Ectodermal cell (in vitro differentiated cells): ENCODE results near the gene MAPK10.

ENCODE experiments used
- H3K27ac ChIP-seq: 2 replicates; pipeline ENCODE4 v1.7.0; 2013; ENCODE audit warnings: mild to moderate bottlenecking, low read depth, low read length; ENCODE audit not compliant: insufficient read depth, poor library complexity, severe bottlenecking
- H3K27me3 ChIP-seq: 2 replicates; pipeline ENCODE4 v1.7.0; 2013; ENCODE audit warnings: mild to moderate bottlenecking, low read length; ENCODE audit not compliant: insufficient read depth, control insufficient read depth, poor library complexity, severe bottlenecking
- H3K36me3 ChIP-seq: one replicate; pipeline ENCODE4 v1.7.0; 2013; ENCODE audit warnings: low read length; ENCODE audit not compliant: control insufficient read depth, insufficient read depth
- H3K4me1 ChIP-seq: one replicate; pipeline ENCODE4 v1.7.0; 2013; ENCODE audit warnings: low read length; ENCODE audit not compliant: control insufficient read depth, insufficient read depth
- H3K4me3 ChIP-seq: 2 replicates; pipeline ENCODE4 v1.7.0; 2013; ENCODE audit warnings: low read depth, low read length, control low read depth; ENCODE audit not compliant: insufficient read depth
- H3K9me3 ChIP-seq: 2 replicates; pipeline ENCODE4 v1.7.0; 2013; ENCODE audit warnings: mild to moderate bottlenecking, low read length, moderate library complexity; ENCODE audit not compliant: control insufficient read depth
- WGBS, 2 experiments: methylation state at CpG; one replicate each; pipeline ENCODE4 v1.1.7; 2013; ENCODE audit warnings: missing lambda C conversion rate in 2 of 2; 5-methylcytosine and 5-hydroxymethylcytosine counted together

The MAPK10 gene

DNA sequence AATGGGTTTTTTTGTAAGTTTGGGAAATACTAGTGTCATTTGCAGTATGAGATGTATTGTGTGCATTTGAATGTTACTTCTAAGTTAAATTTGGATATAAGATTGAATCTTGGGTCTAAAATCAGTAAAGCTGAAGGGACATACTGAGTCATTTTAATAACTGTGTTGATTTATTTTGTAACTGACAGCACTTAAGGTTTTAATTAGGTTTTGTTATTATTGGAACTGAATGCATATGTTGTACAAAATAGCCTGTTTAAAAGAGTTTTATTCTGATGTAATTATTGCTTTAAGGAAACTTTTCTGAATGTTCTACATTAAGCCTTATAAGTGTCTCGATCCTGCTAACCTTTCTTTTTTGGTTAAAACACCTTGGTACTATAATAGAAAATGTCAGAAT is 396.6 kb downstream of the MAPK10 start:
- H3K27me3 ChIP-seq: no peaks in the 10 kb centered on the region
- no CpG with 5 or more reads among the region's 1 CpG for WGBS, 2 experiments
- no peaks in the 10 kb centered on the region for H3K9me3 ChIP-seq
- no peak overlapping the region for H3K27ac ChIP-seq
- H3K4me1 ChIP-seq: no peaks in the 10 kb centered on the region
- H3K4me3 ChIP-seq: no peak overlapping the region
- no peaks in the 10 kb centered on the region for H3K36me3 ChIP-seq

DNA sequence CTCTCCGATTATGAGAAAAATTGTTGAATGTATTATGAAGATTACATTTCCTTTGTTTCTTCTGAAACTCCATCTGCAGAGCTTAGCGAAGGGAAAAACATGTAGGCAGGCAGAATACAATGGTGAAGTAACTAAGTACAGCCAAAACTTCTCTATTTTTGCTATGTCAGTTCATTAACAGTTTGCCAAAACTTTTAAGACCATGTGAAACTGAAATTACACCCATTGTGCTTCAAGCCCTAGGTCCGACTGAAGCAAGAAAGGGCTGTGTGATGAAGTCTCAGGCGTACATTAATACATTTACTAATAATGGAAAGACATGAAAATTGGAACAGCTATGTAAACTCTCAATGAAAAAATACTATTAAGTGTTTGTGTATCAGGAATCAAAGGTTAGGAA is 398.0 kb downstream of the MAPK10 start:
- Histone ChIP-seq H3K27me3 (no peaks in the 10 kb centered on the region), H3K9me3 (no peaks in the 10 kb centered on the region), H3K36me3 (no peaks in the 10 kb centered on the region), H3K27ac (no peak overlapping the region), H3K4me1 (no peaks in the 10 kb centered on the region), H3K4me3 (no peak overlapping the region)
- WGBS, 2 experiments: 100% methylated on average over 1 to 2 of the region's 4 CpGs

DNA sequence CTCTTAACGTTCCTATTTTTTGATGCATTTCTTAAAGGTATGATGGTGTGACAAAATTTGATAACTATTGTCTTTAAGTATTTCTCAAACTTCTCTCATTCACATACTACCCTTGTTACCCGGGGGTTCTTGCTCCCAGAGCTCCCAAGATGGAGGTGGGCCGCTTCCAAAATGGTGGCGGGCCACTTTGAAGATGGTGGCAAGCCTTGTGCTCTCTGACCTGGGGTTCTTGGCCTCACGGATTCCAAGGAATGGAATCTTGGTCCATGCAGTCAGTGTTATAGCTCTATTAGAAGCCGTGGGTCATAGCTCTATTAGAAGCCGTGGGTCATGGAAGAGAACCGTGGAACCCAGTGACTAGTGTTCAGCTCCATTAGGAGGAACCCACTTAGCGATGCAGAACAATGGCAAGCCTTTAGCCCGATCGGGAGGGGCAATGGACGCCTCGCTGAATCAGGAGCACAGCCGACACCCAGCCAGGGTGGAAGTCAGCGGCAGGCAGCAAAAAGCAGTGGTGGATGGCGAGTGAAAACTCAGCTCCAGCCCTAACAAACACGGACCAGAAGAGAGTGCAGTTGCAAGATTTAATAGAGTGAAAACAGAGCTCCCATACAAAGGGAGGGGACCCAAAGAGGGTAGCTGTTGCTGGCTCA is 403.4 kb downstream of the MAPK10 start:
- no peak overlapping the region for H3K27ac ChIP-seq
- no peaks in the 10 kb centered on the region for H3K36me3 ChIP-seq
- 93 to 94% methylated on average over 16 to 17 of the region's 17 CpGs for WGBS, 2 experiments
- H3K4me3 ChIP-seq: no peak overlapping the region
- H3K4me1 ChIP-seq: peaks cover 8% of the 10 kb centered on the region
- no peaks in the 10 kb centered on the region for H3K9me3 ChIP-seq
- no peaks in the 10 kb centered on the region for H3K27me3 ChIP-seq

DNA sequence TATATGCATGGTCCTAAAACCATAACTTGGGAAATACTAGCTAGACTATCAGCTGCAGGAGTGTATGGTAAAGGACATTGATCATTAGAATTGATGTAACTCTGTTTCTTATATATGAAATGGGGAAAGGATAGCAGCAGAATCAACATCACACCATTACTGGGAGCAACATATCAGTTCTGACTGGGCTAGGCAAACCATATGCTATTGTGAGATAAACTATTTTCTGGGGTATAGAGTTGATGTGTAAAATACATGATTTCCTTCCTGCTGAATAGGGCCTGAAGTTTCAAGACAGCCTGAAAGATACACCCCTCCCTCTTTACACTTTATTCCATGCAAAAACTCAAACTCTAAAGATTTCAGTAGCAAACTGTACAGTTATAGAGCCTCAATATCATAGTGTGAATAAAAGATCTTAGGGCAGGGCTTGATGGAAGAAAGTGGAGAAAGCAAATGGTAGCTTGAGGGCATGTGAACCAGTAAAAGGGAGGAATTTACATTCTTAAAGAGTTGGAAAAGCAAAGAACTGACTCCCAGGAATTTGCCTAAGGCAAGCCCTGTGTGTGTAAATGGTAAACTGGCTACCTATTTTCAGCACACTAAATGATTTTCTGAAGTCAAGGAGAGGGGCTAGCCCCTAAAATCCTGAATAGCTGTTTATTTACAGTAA is 404.1 kb downstream of the MAPK10 start:
- Histone ChIP-seq H3K27me3 (no peaks in the 10 kb centered on the region), H3K4me1 (peaks cover 8% of the 10 kb centered on the region), H3K9me3 (no peaks in the 10 kb centered on the region), H3K36me3 (no peaks in the 10 kb centered on the region), H3K4me3 (no peak overlapping the region), H3K27ac (no peak overlapping the region)

DNA sequence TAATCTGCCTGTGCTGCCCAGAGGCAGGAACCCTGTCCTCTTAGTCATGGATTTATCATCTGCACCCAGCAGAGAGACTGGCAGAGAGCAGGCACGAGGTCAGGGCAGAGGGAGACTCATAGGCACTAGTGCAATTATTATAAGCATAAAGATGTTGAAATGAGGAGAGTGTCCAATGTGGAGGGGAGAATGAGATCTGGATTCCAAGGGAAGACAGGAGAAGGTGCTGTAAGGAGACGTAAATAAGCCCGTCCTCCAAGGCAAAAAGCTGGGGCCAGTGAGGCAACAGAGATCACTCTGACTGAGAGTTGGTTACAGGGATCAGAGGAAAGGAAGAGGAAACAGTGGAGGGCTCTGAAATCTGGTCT is 406.2 kb downstream of the MAPK10 start:
- Histone ChIP-seq H3K27ac (no peak overlapping the region), H3K9me3 (no peaks in the 10 kb centered on the region), H3K27me3 (no peaks in the 10 kb centered on the region), H3K36me3 (no peaks in the 10 kb centered on the region), H3K4me1 (peaks cover 8% of the 10 kb centered on the region), H3K4me3 (no peak overlapping the region)
- WGBS, 2 experiments: 60 to 63% methylated on average over 3 of the region's 3 CpGs

DNA sequence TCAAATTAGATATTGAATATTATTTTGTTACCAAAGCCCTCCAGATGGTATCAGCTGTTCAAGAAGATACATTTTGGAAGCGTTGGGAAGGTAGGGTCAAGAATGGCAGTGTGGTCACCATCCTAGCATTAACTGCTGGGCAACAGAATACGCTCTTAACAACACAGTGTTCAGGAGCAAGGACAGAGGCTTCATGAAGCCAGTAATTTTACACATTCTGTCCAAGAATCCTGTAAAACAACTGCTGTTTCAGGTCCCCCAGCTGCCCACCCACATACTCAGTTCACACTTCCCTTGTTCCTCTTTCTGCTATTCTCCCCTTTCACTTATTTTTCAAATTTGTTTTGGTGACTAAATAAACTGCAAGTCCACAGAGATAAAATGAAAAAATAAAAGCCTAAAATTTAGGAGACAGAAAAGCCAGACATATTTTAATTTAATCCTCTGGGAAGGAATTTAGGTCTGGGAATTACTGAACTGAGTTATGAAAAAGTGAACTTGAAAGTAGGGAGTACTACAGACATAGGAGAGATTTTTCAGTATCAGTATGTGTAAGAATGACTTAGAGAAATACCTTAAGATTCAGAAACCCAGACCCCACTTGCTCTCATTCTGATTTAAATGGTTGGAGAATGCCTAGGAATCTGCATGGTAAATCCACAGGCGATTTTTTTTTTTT is 406.7 kb downstream of the MAPK10 start:
- H3K4me1 ChIP-seq: peaks cover 8% of the 10 kb centered on the region
- H3K27me3 ChIP-seq: no peaks in the 10 kb centered on the region
- H3K4me3 ChIP-seq: no peak overlapping the region
- no peaks in the 10 kb centered on the region for H3K9me3 ChIP-seq
- H3K36me3 ChIP-seq: no peaks in the 10 kb centered on the region
- 72 to 76% methylated on average over 3 of the region's 3 CpGs for WGBS, 2 experiments
- H3K27ac ChIP-seq: no peak overlapping the region

DNA sequence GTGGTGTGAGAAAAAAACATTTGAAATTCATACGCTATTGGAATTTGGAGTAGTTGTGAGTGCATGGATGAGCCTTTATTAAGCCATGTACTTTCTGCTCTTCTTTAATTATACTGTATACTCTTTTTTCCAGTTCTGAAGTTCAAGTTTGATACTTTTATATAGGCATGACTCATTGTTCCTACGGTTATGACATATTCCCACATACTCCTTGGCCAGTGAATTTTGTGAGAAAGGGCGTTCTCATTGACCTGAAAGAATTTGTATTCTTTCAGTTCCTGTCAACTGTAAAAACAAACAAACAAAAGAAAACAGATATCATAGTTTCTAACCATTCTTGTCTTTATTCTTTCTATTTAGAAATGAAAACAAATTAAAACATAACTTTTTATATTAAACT is 407.3 kb downstream of the MAPK10 start:
- Histone ChIP-seq H3K9me3 (no peaks in the 10 kb centered on the region), H3K36me3 (no peaks in the 10 kb centered on the region), H3K4me3 (no peak overlapping the region), H3K27me3 (no peaks in the 10 kb centered on the region), H3K4me1 (peaks cover 8% of the 10 kb centered on the region), H3K27ac (no peak overlapping the region)
- WGBS, 2 experiments: 92 to 93% methylated on average over 3 of the region's 3 CpGs

DNA sequence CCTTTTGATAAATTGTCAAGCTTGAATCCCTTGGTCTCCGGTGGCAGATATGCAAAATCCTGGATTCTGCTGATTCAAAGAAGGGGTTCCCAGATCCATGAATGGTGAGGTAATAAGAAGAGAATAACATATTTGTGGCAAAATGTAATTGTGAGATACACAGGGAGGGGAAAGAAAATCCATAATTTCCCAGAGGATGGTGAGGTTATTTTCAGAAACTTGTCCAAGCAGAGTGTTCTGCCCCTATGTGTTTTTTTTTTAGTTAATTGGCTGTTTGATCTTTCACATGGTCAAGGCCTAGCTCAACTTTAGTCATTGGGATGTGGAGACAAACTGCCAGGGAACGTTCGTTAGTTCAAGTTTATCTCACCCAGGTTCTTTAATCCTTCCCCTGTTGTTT is 408.8 kb downstream of the MAPK10 start:
- H3K36me3 ChIP-seq: no peaks in the 10 kb centered on the region
- 91 to 95% methylated on average over 3 of the region's 3 CpGs for WGBS, 2 experiments
- H3K4me1 ChIP-seq: peaks cover 8% of the 10 kb centered on the region
- H3K9me3 ChIP-seq: no peaks in the 10 kb centered on the region
- no peak overlapping the region for H3K4me3 ChIP-seq
- H3K27ac ChIP-seq: no peak overlapping the region
- H3K27me3 ChIP-seq: no peaks in the 10 kb centered on the region

DNA sequence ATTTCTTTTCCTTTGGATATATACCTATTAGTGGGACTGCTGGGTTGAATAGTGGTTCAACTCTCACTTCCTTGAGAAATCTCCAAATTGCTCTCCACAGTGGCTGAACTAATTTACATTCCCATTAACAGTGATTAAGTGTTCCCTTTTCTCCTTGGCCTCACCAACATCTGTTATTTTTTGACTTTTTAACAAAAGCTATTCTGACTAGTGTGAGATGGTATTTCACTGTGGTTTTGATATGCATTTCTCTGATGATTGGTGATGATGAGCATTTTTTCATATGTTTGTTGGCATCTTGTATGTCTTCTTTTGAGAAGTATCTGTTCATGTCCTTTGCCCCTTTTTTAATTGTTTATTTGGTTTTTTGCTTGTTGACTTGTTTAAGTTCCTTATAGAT is 413.0 kb downstream of the MAPK10 start:
- no peaks in the 10 kb centered on the region for H3K4me1 ChIP-seq
- no peaks in the 10 kb centered on the region for H3K27me3 ChIP-seq
- no peaks in the 10 kb centered on the region for H3K9me3 ChIP-seq
- H3K4me3 ChIP-seq: no peak overlapping the region
- H3K36me3 ChIP-seq: no peaks in the 10 kb centered on the region
- no peak overlapping the region for H3K27ac ChIP-seq

DNA sequence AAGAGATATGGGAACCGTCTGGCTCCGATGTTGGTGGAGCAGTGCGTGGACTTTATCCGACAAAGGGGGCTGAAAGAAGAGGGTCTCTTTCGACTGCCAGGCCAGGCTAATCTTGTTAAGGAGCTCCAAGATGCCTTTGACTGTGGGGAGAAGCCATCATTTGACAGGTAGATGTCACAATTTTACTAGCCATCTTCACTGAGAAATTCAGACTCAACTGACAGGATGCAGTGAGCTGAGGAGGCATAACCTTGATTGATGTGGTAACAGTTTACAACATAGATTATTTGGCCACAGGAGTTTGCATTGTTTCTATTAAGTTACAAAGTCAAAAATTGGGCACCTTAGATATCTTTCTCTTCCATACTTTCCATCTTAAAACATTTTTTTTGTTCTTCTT is 417.7 kb downstream of the MAPK10 start:
- WGBS, 2 experiments: 90% methylated on average over 5 of the region's 5 CpGs
- no peaks in the 10 kb centered on the region for H3K4me1 ChIP-seq
- H3K27me3 ChIP-seq: no peaks in the 10 kb centered on the region
- H3K27ac ChIP-seq: no peak overlapping the region
- no peaks in the 10 kb centered on the region for H3K36me3 ChIP-seq
- H3K9me3 ChIP-seq: no peaks in the 10 kb centered on the region
- H3K4me3 ChIP-seq: no peak overlapping the region
